GM10266 (cell line): ENCODE results near the gene SACM1L.

ENCODE experiments used
- DNase-seq: peaks from one replicate; pipeline ENCODE4 v3.0.0; 2012; ENCODE audit errors: extremely low spot score
- TF ChIP-seq, protein P1 (sequence below): IDR thresholded peaks from 2 replicates; pipeline ENCODE4 v1.5.1; 2012; ENCODE audit warnings: mild to moderate bottlenecking, low read depth; ENCODE audit not compliant: control insufficient read depth, insufficient read depth; ENCODE audit errors: missing control alignments

SACM1L gene

DNA sequence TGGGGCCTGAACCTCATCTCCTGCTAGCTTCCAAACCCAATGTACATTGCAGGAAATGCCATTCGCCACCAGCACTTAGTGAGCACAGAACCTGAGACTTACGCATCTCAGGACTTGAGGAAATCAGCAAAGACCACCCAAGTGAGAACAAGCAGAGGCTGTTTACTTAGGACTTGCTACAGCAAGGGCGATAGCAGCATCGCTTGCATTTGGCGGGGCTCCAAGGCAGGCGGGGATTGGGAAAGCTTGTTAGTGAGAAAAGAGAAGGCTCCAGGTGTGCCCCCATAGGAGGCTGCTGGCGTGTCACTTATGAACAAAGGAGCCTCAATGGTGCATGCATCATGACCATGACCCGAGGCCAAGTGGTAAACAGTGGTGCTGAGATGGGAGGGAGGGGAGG is 87.4 kb downstream of the SACM1L start:
- DNase-seq = no peak
- TF ChIP-seq, protein P1, sequence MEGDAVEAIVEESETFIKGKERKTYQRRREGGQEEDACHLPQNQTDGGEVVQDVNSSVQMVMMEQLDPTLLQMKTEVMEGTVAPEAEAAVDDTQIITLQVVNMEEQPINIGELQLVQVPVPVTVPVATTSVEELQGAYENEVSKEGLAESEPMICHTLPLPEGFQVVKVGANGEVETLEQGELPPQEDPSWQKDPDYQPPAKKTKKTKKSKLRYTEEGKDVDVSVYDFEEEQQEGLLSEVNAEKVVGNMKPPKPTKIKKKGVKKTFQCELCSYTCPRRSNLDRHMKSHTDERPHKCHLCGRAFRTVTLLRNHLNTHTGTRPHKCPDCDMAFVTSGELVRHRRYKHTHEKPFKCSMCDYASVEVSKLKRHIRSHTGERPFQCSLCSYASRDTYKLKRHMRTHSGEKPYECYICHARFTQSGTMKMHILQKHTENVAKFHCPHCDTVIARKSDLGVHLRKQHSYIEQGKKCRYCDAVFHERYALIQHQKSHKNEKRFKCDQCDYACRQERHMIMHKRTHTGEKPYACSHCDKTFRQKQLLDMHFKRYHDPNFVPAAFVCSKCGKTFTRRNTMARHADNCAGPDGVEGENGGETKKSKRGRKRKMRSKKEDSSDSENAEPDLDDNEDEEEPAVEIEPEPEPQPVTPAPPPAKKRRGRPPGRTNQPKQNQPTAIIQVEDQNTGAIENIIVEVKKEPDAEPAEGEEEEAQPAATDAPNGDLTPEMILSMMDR = no peak

DNA sequence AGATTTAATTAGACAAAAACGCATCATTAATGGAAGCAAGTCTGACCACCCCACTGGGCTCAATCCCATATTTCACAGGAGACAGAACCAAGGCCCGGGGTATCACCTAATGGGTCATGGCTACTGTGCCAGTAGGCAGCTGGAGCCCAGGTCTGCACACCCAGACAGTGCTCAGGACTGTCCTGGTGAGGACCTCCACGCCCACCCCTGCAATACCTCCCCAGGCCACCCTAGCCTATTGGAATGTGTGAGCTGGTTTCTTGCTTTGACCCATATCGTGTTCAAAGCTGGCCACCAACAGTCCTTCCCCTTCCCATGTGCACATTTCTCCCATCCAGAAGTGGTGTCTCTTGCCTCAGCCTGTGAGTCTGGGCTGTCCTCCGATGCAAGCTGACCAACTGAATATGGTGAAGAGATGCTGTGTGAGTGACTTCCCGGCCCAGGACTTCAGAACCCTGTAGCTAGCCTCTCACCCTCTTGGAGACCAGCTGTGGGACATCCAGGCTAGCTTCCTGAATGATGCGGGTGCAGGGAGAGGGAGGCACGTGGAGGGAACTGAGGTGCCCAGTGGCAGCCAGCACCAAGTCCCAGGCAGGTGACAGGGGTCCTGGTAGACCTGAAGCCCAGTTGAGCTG is 88.0 kb downstream of the SACM1L start:
- no peak for DNase-seq
- TF ChIP-seq, protein P1 = no peak

DNA sequence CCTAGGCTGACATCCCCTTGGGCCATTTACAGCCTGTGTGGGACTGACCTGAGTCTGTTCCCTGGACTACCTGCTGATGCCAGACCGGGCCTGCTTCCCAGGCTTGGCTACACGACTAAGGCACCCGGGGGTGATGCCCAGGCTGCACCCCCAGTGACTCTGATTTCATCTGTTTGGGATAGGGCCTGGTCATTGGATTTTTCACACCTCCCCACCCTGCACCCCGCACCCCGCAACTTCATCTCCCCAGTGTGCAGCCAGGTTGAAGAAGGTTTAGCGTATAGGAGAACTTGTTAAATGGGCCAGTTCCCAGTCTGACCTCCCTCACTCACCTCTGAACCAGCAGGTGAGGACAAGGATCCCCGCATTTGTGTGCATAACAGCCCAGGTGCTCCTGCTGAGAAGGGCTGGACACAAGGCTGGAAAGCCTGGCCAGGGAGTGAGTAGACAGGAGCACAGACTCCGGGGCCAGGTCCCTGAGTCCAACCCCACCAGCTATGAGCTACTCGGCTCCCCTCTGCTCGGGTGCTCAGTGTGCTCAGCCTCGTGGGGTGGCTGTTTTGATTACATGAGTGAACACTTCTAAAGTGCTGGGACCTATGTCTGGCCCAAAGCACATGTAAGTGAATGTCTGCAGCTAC is 88.7 kb downstream of the SACM1L start:
- TF ChIP-seq, protein P1 = no peak
- no peak for DNase-seq

DNA sequence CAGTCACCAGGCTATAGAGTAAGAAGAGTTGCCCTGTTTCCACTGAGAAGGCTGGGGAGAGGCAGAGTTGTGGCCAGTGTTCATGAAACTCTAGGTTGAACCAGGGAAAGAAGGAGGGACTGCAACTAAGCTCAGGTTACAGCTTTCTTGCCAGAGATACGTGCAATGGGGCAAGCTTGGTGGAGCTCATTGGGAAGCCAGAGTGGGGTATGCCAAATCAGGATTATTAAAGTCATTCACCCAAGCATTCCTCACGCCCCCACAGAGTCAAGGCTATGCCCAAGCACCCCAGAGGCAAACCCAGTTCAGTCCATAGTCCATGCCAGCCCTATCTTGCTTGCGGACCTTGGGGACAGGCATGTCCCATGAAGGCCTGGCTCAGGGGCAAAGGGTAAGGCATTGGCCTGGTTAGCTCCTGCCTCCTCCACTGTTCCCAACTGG is 89.6 kb downstream of the SACM1L start:
- TF ChIP-seq, protein P1 = no peak
- no peak for DNase-seq

DNA sequence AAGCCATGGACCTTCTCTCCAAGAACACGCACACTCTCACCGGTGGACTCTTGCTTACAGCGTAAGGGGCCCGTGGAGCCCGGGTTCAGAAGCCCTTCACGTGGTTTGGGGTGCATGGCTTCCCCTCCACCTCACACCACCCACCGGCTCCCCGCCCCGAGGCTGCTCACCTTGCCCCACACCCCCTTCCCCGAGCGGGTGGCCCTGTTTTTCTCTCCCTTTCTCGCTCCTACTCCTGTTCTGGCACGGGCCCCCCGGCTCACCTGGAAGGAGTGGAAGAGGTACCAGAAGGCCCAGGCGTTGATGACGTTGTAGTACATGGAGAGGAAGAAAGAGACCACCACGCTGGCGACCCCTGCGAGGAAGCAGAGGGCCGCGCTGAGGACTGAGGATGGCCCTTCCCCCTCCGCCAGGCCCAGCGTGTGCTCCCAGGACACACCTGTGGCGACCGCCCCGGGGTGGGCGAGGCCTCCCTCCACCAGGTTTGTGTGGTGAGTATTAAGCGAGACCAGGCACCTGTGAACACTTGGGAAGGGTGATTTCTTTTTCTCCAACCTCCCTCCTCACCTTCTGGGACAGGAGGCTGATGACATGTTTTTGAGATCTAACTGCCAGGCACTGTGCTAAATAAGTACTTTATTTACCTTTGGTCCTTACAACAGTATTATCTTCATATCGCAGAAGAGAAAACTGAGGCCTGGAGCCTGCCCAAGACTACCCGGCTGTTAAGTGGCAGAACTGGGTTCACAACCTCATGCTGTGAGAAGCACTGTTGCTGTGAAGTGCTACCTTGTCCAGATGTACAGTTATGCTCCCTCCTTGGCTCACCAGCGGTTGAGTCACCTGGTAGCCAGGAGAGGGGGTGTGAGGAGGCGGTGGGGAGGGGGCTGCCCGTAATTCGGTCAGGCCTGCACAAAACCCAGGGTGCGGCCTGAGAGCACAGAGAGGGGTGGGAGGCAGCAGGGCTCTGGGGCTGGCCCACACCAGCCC is 90.8 kb downstream of the SACM1L start:
- no peak for DNase-seq
- TF ChIP-seq, protein P1 = no peak

DNA sequence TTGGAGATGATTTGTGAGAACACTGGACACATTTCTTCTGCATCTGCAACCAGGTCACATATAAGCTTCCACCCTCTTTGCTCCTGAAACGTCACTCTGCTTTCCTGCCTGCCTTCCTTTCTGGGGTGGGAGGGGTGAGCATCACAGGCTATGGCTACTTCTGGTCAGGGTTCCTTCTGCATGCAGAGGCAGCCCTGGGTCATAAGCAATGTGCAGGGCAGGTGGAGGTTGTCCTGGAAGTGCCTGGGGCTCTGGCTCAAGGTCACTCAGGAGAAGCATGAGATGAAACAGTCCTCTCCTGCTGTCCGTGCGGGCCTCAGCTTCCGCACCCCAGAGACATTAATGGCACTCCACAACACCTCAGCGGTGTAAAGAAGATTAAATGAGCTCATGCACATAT is 92.1 kb downstream of the SACM1L start:
- TF ChIP-seq, protein P1 = no peak
- no peak for DNase-seq
